Stimulated activated CD4-positive, alpha-beta T cell treated with anti-CD3 and anti-CD28 coated beads, Interleukin-15, amount 100 ng/mL, for 1 hour (primary cell): ENCODE measurements around the gene SCN11A.

Experiments
- DNase-seq, 2 donors: peaks; one replicate each; pipeline ENCODE4 v3.0.0-alpha.2; 2020; ENCODE audit warnings: low read depth in 1 of 2, low spot score in 1 of 2

The SCN11A gene

DNA sequence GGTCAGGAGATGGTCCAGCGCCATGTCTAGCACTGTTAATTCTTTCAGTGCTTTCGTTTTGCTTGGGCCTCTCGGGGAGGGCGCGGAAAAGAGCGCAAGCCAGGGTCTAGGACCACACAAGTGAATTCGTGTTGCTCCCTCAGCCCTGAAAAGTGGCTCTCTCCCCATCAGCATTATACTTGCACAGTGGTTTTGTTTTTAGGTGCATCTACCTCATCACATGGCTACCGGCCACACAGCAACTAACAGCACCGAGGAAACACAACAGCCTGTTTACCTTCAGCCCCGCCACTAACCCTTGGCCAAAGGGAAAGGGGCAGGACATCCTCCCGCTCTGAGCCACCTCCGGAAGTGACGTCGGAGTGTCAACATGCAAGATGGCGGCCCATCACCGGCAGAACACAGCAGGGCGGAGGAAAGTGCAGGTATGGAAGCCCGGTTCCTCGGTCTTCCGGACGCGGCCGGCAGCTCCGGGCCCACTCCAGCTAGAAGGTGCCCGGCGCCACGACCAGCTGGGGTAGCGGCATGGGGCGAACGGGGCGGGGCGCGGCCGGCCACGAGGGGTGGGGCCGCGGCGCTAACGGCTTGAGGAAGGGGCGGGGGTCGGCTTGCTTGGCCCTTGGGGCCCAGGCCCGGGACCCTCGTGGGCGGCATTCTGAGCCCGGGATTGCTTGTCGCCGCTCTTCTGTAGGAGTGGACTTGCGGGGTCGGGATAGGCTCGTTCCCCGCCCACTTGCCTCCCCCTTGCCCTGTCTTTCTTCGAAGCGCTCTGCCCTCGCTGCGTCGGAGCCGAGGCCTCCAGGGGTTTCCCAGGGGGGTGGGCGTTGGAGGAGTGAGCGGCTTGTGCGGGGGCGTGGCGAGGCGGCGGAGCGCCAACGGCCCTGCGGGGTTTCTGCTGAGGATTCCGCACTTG lies at the start of gene SCN11A, which contains the start of gene WDR48:
Gene SCN11A (minus strand): TSS at position 296 of the 913 bp plus-strand sequence. CDS start 101,582 bp downstream, outside the sequence.
Gene WDR48 (plus strand): TSS at position 368 of the 913 bp plus-strand sequence. CDS start 10 bp downstream, at position 378.
- DNase-seq: peak; percentile 69 to 76

DNA sequence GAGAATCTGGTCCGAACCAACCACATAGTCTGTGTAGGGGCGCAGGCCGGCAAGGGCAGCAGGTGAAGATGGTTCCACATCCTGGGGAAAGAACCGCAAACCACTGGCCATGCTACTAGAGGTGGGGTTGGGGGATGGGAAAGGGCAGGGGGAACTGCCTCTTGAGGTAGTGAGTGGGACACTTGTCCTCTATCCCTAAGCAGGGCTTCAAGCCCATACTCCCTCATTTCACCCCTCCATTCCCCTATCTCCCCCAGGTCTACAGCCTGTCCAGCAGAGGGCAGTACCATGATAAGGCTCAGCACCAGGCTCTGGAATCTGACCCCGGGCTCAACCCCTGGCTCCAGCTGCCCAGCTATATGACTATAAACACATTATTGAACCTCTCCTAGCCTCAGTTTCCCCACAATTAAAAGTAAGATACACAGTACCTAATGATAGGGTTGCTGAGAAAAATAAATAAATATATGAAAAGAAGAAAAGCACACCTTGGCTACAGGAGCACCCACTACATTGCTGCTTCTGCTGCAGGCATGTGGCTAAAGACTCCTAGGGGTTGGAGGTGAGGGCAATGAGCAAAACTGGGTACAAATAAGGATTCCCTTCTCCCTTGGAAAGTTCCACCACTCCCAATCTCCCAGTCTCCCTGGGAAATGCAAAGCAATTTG lies 49.4 kb upstream of the SCN11A start:
- no peak for DNase-seq

DNA sequence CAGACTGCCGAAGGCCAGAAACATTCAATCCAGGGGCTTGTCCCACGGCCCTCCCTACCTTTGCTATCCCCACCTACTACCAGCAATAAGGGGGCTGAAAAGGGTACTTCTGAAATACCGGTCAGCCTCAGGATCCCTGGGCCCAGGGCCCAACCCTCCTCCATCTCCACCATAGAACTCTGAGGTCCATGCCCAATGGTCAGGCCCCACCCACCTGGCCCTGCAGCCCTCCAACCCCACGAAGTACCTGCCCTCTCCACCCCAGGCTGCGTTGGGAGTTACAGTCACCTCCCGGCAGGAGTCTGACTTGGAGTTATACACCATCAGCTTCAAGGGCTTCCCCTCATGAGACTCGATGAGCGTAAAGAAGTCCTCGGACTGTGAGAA lies 48.7 kb upstream of the SCN11A start:
- no peak for DNase-seq

DNA sequence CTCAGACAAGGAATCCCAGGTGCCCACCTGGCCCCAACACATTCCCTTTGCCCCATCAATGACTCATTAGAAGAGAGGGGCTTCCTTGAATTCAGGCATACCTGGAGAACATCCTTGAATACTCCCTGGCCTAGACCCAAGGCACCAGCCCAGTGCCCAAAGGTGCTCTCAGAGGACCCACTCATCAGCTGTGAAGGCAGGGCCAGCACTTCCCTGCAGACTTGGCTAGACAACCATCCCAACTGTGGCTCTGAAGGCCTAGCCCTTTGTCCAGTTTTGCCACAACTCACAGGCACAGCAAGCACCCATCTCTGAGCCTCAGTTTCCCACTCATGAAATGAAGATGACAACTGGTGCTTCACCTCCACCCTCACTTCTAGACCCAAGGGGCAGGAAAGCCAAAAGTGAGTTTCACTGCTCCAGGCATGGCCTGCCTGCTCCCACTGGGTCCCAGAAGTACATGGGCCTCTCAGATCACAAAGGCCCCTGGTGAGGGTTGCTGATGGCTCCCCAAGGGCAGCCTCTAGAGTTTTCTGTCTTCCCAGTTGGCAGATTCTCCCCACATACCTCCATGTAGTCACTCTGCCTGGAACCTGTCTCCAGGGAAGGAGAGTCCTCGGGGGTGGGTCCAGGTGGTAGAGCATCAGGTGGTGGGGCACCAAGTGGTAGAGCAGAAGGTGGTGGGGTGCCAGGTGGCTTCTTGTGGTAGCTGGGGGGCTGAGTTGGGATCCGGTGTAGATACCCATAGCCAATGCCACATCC lies 48.2 kb upstream of the SCN11A start:
- DNase-seq: no peak

DNA sequence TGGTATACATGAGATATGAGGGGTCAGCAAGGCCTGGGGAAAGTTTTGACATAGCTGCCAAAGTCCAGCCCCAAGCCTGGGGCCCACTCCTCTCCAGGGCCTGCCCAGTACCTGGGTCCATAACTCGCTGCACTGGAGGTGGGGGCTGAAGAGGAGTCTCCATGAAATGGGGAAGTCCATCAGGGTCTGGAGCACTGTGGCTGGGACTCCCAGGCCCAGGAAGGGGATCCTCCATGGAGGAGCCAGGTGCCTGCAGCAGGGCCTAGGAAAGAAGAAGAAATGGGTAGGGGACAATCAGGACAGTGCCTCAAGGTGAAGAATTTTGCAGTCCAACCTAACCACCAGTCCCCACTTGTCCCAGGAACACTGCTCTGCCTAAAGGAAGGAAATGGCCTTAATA lies 47.5 kb upstream of the SCN11A start:
- no peak for DNase-seq

DNA sequence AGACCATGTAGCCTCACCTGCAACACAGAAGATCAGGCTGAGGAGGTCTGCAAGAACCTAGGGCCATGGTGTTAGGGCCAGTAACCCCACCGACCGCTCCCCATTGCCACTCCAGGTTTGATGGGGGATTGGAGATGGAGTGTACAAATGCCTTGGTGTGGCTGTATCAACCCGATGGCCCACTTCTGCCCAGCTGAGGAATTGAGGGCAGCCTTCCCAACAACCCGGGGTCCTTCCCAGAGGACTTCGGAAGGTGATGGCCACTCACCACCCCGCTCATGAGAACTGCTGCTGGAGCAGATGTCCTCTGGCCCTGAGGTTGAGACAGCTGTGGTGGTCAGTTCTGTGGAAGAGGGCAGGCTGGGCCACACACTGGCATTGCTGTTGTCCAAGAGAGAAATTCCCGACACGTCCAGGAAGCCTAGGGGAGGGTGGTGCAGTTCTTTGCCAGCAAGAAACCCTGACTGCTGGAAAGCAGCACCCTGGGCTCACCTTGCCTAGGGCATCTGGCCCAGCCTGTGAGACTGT lies 46.8 kb upstream of the SCN11A start:
- no peak for DNase-seq

DNA sequence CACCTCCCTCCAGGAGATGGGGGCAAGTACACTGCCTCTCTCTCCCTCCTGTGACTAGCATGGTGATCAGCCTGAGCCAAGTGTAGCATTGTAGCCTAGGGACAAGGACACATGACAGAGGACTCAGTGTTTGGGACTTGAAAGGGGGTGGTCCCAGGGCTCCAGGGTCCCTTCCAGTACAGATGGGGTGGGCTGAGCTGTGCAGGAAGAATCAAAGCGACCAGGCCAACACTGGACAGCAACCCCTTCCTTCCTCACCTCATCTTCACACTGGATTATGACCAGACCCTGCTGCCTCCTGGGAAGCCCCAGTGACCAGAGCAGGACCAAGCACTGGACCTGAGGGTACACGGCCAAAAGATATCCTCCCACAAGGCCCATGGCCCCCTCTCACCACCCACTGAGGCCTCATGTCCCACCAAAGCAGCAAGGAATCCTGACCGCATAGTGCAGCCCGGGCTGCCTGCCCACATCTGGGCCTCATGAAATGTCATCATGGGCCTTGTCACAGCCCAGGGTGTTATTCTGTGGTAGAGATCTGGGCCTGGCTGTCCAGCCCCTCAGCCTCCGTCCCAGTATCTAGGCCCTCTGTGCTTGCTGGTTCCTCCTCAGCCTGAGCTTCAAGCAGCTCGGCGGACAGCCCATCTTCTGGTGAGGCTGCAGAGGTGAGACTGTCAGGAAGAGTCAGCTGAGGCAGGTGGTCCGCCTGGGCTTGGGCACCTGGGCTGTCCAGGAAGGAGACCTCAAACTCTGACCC lies 46.1 kb upstream of the SCN11A start:
- no peak for DNase-seq

DNA sequence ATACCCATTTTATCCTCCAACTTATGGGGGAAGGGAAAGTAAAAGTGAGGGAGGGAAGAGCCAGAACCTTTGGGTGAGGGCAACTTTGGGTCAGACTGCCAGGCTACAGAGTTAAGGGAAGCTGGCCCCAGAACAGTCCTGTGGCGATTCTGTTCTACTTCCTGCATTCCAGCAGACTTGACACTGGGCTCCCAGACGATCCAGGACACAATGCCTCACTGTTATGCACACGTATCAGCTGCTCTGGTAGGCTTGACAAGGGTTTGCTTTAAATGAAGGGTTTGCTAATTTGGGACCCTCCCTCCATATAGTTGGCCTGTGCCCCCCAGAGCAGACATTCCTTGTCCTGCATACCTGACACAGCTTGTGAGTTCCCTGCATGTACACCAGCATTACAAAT lies 45.0 kb upstream of the SCN11A start:
- DNase-seq: no peak

DNA sequence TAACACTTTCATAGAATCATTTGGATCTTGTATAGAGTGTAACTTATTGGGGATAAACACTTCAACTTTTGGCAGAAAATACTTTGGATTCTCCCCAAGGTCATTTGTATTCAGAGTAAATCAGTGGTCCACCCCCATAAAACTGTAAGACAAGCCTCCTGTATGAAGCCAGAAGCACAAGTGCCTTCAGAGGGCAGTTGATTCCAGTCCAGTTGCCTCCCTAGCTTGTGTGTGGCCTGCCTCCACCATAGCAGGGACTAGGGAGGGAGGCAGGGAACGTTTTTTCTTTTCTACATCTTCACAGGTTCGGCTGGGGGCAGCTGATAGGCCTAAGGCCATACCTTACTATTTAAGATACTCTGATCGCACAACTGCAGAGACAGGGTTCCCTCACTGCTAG lies 44.0 kb upstream of the SCN11A start:
- no peak for DNase-seq

DNA sequence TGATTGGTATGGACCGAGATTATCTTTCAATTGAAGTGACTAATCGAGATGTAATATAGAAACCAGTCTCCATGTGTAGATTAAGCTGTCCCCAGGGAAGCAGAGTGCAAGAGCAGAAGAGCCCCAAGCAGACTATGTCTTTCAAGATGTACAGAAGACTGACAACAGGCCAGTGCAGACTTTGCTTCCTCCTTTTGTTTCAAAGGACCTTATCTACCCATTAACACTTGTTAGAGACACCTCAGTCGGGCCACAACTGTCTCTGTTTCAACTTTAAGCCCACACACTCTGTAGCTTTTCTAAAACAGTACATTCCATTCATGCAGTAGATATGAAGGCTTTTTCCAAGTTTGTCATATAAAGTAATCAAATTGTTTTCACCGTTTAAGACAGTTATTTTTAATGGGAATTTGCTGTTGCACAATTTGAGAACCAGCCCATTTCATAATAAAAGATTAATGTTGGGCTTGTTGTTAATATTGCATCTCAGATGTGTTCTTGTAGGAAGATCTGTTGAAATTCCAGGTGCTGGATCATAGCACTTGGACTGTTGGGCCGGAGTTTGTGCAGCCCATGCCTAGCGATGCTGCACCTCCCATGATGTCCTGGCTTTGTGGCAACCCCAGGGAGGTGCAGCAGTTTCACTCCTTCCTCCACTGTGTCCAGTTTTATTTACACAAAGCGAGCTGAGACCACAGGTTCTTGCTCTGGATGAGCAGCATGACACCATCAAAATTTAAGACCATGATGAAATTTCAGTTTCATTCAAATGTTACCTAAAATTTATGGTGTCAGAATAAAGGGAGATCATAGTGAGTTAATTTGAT lies 43.3 kb upstream of the SCN11A start:
- no peak for DNase-seq

DNA sequence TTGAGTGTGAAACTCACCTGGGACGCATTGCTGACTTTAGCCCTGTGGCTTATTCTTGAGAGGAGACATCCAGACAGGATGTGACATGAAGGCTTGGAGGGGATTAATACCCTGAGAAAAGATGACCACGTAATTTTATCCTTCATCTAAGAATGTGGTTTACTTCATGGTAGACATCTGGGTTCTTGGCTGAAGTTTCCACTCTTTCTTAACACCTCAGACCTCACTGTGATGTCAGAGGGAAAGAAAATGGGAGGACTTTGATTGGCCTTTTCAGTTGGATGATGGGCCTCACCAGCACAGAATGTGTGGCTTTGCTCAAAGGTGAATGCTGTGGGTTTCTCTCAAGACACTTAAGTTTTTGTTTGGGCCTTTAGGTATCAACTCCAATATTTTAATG lies 39.2 kb upstream of the SCN11A start:
- no peak for DNase-seq

DNA sequence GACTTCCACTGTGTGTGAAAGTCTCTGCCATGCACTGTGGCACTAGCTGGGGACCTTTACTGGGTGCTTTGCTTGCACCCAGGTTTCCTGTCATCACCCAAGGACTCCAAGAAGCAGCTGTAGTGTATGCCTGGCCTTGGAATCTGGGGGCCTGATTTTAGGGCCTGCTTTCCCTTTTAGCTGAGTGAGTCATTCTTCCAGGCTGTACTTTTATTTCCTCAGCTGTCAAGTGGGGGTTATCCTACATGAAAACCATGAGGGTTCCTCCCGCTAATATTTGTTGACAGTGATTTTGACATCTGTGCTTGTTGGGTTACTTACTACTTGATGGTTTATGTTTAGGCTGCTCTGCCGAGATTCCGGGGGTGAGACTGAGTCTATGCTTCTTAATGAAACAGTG lies 37.1 kb upstream of the SCN11A start:
- no peak for DNase-seq

DNA sequence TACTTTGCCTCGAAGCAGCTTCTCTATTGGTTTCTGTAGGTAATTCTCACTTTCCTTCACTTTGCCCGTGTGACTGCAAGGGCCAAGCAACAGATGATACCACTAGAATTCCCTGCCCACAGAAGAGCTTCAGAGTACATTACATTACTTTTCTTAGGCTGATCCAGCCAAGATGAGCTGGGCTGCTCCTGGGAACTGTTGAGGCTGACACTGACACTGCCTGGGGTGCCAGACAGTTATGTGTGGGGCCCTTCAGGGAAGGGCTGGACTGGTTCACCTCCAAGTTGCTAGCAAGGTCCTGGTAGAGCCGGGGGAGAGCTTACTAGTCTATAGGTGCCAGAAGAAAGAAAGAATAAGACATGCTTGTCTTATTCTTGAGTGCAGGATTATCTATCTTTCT lies 36.7 kb upstream of the SCN11A start:
- DNase-seq: no peak

DNA sequence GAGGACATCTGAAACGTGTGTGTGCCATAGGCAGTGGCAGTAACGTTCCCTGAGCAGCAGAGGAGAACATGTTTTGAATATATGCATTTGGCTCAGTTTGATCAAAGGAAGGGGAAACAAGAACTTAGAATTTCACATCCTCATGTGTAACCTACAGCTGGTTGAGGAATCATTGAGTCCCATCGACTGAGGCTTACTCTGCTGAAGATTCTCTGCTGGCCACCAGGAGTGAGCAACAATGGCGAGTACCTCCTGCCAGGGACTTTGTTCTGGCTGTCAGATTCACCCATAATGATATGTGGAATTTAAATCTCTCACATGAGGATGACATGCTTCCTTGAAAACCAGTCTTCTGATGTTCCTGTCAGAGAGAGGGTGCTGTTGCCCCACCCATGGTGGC lies 34.4 kb upstream of the SCN11A start:
- DNase-seq: no peak

DNA sequence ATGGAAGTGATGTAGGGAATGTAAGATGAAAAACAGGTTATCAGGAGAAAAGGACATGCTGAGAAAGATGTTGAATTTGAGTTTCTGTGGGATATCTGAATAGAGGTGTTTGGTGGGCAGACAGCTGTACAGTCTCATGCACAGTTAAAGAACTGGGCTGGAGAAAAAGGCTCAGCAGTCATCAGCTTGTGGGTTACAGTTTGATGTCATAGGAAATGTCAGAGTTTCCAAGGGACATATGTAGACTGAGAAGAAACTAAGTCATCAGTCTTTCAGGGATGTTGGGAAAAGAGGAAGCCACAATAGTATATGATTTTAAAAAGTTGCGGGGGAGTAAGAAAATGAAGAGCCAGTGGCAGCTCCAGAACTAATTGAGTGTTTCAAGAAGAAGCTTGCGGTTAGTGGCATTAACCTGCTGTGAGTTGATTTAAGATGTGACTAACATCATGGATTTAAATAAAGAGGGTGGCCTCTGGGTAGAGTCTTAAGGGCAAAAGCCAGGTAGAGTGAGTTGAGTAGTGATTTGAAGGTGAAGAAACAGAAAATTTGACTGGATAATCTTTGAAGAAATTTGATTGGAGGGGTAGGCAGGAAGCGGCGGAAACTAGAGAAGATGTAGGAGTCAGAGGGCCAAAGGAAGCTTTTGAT lies 31.0 kb upstream of the SCN11A start:
- no peak for DNase-seq

DNA sequence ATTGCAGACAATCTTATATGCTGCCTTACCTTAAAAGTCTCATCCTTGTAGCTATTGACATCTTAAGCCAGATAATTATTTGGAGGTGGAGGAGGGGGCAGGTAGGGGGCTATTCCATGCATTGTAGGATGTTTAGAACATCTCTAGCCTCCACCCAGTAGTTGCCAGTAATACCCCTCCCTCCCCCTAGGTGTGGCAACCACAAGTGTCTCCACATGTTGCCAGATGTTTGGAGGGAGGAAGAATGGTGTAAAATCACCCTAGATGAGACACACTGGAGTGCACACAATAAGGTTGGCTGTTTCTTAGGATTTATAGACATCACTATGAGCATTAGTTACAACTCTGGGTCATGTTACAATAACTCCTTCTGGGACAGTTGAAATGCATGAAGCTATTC lies 28.3 kb upstream of the SCN11A start:
- DNase-seq: no peak

DNA sequence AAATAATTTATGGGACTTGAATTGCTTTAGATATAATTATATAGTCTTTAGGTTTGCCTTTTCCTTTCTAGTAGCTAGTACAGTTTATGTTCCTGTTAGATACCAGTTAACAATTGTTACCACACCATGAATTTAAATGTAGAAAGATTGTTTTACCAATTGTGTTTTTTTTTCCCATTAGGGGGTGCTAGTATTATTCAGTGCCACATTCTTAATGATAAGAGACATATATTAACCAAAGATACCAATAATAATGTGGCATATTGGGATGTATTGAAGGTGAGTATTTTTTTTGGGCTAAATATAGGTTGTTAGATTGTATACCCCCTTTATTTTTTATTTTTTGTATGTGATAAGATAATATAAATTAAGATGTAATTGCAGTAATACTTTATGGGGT lies 27.8 kb upstream of the SCN11A start:
- DNase-seq: no peak

DNA sequence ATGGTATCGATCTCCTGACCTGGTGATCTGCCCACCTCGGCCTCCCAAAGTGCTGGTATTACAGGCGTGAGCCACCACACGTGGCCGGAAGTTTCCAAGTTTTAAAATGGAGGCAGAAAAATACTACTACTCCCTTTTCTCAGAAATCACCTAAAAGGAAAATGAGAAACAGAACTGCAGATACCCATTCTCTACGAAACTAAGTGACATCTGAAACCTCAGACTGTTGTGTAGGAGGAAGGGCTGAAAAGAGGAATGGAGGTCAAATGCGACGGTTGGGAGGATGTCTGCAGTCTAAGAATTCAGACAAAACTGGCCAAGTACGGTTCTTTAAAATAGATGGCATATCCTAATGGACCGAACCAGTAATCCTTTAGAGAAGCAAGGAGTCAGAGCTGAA lies 24.2 kb upstream of the SCN11A start:
- no peak for DNase-seq

DNA sequence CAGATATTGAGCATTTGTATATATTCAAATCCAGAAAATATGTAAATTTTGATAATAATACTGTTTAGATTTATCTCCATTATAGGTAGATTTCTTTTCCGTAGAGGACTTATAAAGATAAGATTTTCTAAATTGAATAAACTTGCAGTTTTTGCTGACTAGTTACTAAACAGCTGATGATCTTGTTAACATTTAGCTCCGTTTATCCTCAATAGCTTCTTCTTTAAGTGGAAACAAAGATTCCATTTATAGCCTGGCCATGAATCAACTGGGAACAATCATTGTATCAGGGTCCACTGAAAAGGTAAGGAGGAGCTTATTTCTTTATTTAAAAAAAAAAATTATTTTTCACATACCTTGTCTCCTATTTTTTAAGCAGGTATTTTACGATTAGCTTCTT lies 16.8 kb upstream of the SCN11A start:
- DNase-seq: no peak
